HS-27A (cell line): Measurements from ENCODE around the gene FOXN1.
"Not testable (repeated sequence)": the region's sequence is repeated elsewhere in the genome, so short reads cannot be mapped to it uniquely, and the experiment has no call there.

Experiments
- DNase-seq: peaks from one replicate; pipeline ENCODE4 v3.0.0-alpha.2; 2012; ENCODE audit warnings: low read depth, missing footprints

Gene FOXN1

DNA sequence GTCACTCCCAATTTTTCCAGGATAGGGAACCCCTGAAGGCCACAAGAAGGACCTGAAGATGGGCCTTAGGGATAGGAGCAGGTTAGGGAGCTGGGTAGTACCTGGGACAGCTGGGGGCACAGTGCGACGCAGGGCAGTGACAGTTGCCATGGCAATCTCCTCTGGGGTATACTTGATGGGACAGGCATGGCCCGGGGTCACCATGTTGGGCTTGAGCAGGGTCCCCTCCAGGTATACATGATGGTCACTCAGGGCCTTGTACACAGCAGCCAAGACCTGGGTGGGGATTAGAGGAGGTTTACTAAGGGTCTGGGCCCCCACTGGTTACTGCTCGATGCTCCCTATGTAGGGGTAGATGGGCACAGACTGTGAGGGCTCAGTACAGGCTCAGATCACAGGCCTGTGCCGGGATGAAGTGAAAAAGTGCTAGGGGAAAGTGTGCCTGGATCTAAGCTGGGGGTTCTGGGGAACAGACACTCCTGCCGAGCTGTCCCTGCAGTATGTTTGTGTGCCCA lies 67.9 kb downstream of the FOXN1 start:
- no peak for DNase-seq

DNA sequence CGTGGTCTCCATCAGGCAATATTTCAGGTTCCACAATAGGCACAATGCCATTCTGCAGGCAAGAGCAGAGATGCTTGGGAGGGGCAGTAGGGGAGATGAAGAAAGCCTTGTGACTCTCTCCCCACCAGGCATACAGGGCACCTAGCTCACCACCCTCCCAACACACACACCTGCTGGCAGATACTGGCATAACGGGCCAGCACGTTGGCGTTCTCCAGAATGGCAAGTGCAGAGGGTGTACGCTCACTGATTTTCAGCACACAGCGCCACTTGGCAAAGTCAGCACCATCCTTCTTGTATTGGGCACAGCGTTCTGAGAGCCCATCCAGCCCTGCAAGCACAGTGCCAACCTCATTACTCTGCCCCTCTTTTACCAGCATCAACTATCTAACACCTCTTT lies 68.4 kb downstream of the FOXN1 start:
- no peak for DNase-seq

DNA sequence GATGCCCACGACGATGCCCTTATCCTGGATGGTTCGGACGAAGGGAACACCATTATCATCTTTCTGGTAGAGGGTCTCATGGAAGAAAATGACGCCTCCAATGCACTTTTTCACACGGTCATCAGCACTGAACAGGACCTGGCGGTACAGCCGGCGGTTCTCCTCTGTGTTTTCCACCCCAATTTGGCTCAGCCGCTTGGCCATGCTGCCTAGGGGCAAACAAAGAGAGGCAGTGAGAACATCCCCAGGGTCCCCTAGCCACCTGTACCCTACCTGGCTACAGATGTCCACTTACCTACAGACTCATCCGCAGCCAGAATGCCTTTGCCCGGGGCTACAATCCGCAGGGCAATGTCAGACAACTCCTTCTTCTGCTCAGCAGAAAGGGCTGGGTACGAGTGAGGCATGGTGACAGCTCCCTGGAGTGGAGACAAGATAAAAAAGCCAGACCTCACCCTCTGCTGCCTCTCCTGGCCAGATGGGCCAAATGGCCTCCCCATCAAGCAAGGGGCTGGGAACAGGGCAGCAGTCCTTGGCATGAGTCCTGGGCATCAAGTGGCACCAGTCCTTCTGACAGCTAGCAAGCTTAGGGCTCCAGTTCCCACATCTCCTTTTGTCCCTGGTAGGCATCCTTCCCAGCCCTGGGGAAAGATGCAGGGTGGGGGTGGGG lies 69.1 kb downstream of the FOXN1 start:
- no peak for DNase-seq

DNA sequence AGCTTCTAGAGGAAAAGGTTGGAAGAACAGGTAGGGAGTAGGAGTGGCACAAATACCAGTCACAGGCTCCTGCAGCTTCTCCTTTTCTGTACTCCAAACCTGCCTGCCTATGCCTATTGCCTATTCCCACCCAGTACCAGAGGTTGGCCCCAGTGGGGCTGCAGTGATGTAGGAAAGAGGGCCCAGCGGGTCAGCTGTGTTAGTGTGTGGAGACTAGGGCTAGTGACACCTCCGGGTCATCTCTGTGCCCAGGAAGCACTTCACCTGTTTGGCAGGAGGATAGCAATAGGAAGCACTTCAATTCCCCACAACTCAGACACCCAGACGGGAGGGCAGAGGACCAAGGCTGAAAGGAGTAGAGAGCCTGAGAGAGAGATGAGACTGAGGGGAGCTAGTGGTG lies 69.9 kb downstream of the FOXN1 start:
- DNase-seq = not testable (repeated sequence)

DNA sequence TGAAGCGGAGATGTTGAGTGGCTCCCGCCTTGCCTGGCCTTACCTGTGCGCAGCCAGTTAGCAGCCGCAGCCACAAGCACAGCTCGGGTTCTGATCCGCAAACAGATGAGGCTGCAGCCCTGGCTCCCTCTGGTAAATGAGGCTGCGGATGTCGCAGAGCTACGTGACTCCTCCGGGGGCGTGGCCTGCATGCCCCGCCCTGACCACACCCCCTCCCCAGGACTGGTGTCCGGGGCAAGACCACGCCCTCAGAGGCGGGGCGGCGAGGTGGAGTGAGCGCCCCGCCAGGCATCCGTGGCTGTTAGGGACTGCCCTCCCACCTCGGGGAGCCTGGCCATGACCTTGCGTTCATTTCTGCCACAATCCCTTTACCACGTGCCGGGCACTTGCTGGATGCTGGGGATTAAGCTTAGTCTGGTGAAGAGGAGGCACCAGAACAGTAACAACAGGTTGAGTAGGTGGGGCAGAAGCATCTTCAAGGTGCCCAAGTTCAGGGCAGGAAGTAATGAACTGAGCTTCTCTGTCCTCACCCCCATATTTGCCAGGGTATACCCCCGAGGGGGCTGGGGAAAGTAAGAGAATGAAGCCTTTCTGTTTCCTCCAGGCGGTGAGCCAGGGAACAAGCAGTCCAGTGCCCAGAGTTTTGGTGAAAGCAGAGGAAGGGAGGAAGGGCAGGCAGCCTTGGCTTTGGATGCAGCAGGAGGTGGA lies 70.8 kb downstream of the FOXN1 start, which contains the start of gene ALDOC:
ALDOC (minus strand) TSS at position 138 of the 708 bp plus-strand sequence. CDS start 1,363 bp downstream, outside the sequence.
- DNase-seq = no peak

DNA sequence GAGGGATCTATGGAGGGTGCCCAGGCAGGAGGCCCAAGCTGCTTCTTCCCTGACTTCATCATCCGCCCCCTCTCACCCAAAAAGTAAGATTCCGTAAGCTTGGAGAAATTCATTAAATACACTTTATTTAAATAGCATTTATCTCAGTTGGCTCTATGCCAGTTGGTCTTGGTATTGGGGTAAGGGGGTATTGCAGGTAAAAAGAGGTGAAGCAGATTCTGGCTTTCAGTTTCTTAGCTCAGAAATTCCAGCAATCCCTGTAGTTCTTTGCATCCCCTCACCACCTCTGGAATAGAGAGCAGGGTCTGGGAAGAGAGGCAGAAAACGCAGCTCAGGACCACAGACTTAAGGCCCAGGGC lies 71.3 kb downstream of the FOXN1 start:
- no peak for DNase-seq

DNA sequence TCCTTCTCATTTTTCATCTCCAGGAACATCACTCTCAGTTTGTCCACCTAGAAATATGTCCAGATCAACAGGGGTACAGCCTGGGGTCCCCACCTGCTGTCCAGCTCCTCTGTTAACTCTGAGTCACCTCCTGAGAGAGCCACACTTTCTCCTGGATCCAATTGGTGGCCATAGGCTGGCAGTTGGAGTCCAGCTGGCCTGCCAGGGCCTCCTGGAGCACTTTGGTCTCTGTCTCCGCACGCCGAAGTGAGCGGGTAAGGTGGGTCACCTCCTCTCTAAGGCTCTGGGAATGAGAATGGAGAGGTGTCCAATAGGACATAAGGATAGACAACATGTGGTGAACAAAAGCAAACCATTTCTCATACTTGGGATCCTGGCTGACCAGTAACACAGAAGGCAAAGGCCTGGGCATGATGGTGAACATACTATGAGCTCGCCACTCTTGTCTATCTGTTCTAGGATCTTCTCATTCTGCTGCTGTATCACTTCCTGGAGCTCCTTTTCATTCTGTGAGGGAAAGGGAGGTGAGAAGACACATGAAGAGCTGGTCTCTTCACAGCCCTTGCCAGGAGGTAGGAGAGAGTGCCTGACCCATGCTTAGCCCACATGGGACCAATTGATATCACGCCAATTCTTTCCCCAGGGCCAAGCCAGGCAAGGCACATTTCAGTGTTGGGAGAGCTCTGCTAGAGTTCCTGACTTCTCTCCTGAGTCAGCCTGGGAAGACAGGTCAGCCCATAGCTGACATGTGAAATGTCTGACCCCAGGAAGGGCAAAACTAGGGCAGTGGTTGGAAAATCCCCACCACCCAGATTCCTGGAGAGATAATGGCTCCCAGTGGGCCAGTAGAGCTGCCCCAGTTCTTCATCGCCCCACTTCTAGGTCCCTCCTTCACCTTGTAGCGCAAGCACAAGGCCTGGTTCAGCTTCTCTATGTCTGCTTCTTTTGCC lies 72.4 kb downstream of the FOXN1 start:
- no peak for DNase-seq

DNA sequence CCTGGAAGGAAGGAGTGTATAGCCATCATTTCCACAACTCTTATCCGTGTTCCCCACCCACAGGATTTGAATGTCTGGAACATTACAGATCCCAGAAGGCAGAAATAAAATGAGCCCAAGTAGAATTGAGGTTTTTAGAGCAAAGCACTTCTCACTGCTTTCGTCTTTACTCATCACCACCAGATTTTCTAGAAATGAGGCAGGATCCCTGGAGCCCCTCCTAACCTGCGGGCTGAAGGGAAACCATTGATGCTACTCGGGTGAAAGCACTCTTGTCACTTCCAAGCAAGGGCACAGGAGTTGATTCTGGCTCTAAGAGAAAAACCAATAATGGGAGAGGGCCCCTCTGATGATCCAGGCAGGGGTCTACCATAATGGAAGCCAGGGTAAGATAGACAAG lies 73.4 kb downstream of the FOXN1 start:
- DNase-seq = no peak

DNA sequence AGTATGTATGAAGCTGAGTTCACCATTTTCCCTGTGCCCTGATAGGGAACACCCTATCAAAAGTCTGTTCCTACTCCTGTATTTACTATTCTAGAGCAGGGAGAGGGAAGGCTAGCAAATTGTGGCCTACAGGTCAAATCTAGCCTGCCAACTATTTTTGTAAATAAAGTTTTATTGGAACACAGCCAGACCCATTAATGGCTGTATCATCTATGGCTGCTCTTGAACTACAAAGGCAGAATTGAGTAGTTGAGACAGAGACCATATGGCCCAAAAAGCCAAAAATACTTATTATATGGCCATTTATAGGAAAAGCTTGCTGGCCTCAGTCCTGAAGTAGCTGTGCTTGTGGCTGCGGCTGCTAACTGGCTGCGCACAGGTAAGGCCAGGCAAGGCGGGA lies 74.8 kb downstream of the FOXN1 start:
- no peak for DNase-seq

DNA sequence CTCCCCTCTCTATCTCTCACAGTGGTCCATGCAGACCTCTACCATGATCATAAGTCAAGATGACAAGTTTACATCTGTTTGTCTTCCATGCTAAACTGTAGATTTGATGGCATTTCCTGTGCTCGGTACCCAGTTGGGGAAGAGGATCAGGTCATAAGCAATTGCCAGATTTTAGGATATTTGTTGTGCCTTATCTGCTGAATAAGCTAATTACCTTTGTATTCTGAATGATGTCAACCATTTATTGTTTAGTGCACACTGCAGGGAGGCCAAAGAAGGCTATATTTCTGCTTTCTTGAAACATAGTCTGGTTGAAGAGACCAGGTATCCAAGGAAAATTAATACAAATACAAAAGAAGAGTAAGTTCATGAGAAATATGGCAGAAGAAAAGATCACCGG lies 76.4 kb downstream of the FOXN1 start:
- DNase-seq = no peak

DNA sequence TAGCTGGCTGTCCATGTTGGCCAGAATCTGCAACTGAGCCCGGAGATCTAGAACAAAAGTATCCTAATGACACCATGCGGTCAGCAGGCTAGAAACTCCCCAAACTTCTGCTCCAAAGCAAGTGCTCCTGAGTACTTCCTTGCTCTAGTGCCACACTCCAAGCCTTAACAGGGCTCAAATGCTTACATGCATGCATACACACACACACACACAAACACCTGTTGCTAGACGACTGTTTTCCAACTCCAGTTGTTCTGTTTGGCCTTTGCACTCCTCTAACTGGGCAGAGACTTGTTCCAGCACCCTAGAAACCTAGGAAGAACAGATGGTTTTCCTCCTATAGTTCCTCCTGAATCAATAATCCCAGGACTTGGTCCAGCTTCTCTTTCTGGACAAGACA lies 78.3 kb downstream of the FOXN1 start:
- no peak for DNase-seq

DNA sequence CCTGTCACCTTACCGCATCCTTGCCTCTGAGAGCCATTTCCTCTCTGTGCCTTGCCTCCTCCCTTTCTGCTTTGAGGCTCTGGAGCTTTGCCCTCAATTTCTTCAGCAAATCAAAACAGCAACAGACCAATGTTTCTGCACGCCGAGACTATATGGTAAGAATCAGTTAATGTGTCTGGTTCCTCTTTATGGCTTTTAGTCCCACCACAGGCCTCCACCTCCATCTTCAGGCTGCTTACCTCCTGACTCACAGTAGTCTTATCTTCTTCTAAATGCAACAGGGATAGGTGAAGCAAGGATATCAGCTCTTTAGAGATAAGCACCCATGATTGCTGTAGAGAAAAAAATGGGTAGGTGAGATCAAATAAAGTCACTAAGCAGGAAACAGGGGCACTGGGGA lies 79.7 kb downstream of the FOXN1 start:
- no peak for DNase-seq
